Endodermal cell (in vitro differentiated cells): ENCODE results near the gene ZBTB1. TPM values are rescaled to one million over a fixed set of nuclear protein-coding genes. Genes with fewer than 3 reads are reported as not detected.
A peak's percentile ranks its signal among the peaks of the same experiment; 100 is the strongest.

Experiments used
- DNase-seq: peaks from one replicate; pipeline ENCODE4 v3.0.0-alpha.2; 2017
- H3K27ac ChIP-seq: 2 replicates; pipeline ENCODE4 v1.5.1; 2013; ENCODE audit warnings: mild to moderate bottlenecking, low read depth, low read length, moderate library complexity
- H3K27me3 ChIP-seq: 2 replicates; pipeline ENCODE4 v1.6.1; 2013; ENCODE audit warnings: mild to moderate bottlenecking, low read length, moderate library complexity; ENCODE audit not compliant: insufficient read depth, control insufficient read depth, poor library complexity, severe bottlenecking
- H3K36me3 ChIP-seq: 2 replicates; pipeline ENCODE4 v1.7.0; 2013; ENCODE audit warnings: mild to moderate bottlenecking, low read length, moderate library complexity; ENCODE audit not compliant: control insufficient read depth, insufficient read depth
- H3K4me1 ChIP-seq: one replicate; pipeline ENCODE4 v1.7.0; 2013; ENCODE audit warnings: low read length; ENCODE audit not compliant: control insufficient read depth, insufficient read depth
- H3K4me3 ChIP-seq: 2 replicates; pipeline ENCODE4 v1.5.1; 2013; ENCODE audit warnings: mild to moderate bottlenecking, low read length, moderate library complexity
- H3K9ac ChIP-seq: 2 replicates; pipeline ENCODE4 v1.6.1; 2013; ENCODE audit warnings: mild to moderate bottlenecking, low read length, moderate library complexity; ENCODE audit not compliant: poor library complexity, severe bottlenecking; ENCODE audit errors: extremely low read depth
- H3K9me3 ChIP-seq: 2 replicates; pipeline ENCODE4 v1.6.1; 2013; ENCODE audit warnings: mild to moderate bottlenecking, low read length, moderate library complexity; ENCODE audit not compliant: control insufficient read depth
- H3K27ac Mint-ChIP-seq: 2 replicates; pipeline ENCODE4 v1.8.0; 2020; ENCODE audit warnings: mixed read lengths
- H3K27me3 Mint-ChIP-seq: 2 replicates; pipeline ENCODE4 v1.8.0; 2021; ENCODE audit warnings: mild to moderate bottlenecking, mixed read lengths; ENCODE audit not compliant: insufficient read depth
- H3K36me3 Mint-ChIP-seq: 2 replicates; pipeline ENCODE4 v1.8.0; 2020; ENCODE audit warnings: low read depth, mixed read lengths
- H3K4me1 Mint-ChIP-seq: 2 replicates; pipeline ENCODE4 v1.8.0; 2020; ENCODE audit warnings: mixed read lengths
- H3K4me3 Mint-ChIP-seq: 2 replicates; pipeline ENCODE4 v1.8.0; 2020; ENCODE audit warnings: mild to moderate bottlenecking, moderate library complexity, mixed read lengths
- H3K9me3 Mint-ChIP-seq: 2 replicates; pipeline ENCODE4 v1.8.0; 2020; ENCODE audit warnings: mild to moderate bottlenecking, mixed read lengths
- CTCF ChIP-seq: fragments of 200-600 bp; sonication (generic); conservative IDR thresholded peaks from 2 replicates; pipeline ENCODE4 v1.5.0; 2021; ENCODE audit warnings: antibody characterized with exemption, mild to moderate bottlenecking
- WGBS, 2 experiments: methylation state at CpG; one replicate each; pipeline versions ENCODE4 v1.1.5 to v1.1.7; 2013; ENCODE audit warnings: missing lambda C conversion rate in 2 of 2, mixed read lengths in 1 of 2; ENCODE audit not compliant: insufficient coverage in 1 of 2, insufficient read length in 1 of 2; 5-methylcytosine and 5-hydroxymethylcytosine counted together
- total RNA-seq, 2 donors: library from RNA; stranded (reverse); fragmentation: NEBNext Ultra II Directional in 1 of 2; extraction: Animal tissue kit (Norgen Biotek cat#: 25700) in 1 of 2; gene quantifications; 2 replicates in 1 of 2; 3 replicates in 1 of 2; pipeline ENCODE4 v1.2.1, GENCODE V29; 2021

Gene ZBTB1
- total RNA-seq, 2 donors from 2014 or later = 31.0 to 32.4 TPM

GRCh38 chr14:64496764-64497163 lies 7.8 kb upstream of the ZBTB1 start:
- peaks cover 6% of the 10 kb centered on the region for H3K4me1 ChIP-seq
- H3K4me3 ChIP-seq = no peak overlapping the region
- H3K9me3 Mint-ChIP-seq = no peaks in the 10 kb centered on the region
- H3K27me3 ChIP-seq = no peaks in the 10 kb centered on the region
- no peak overlapping the region for H3K27ac ChIP-seq
- no peak overlapping the region for H3K9ac ChIP-seq
- TF ChIP-seq CTCF = no peak
- H3K4me1 Mint-ChIP-seq = peaks cover 11% of the 10 kb centered on the region
- H3K36me3 ChIP-seq = peaks cover 9% of the 10 kb centered on the region
- H3K27ac Mint-ChIP-seq = no peak overlapping the region
- peaks cover 22% of the 10 kb centered on the region for H3K36me3 Mint-ChIP-seq
- no peak overlapping the region for H3K4me3 Mint-ChIP-seq
- no peak for DNase-seq
- no peaks in the 10 kb centered on the region for H3K9me3 ChIP-seq
- no peaks in the 10 kb centered on the region for H3K27me3 Mint-ChIP-seq

- Histone ChIP-seq H3K4me1 (peaks cover 12% of the 10 kb centered on the region), H3K36me3 (peaks cover 4% of the 10 kb centered on the region), H3K9me3 (no peaks in the 10 kb centered on the region), H3K9ac (no peak overlapping the region), H3K27ac (no peak overlapping the region), H3K4me3 (no peak overlapping the region), H3K27me3 (no peaks in the 10 kb centered on the region)
- Mint-ChIP-seq H3K4me3 (no peak overlapping the region), H3K36me3 (peaks cover 22% of the 10 kb centered on the region), H3K27me3 (no peaks in the 10 kb centered on the region), H3K4me1 (peaks cover 23% of the 10 kb centered on the region), H3K27ac (no peak overlapping the region), H3K9me3 (no peaks in the 10 kb centered on the region)
- WGBS, 2 experiments = 100% methylated on average over 1 of the region's 1 CpG; no CpG with 5 or more reads in 1 of the 2 experiments
- no peak for DNase-seq
- no peak for TF ChIP-seq CTCF
Observed at GRCh38 chr14:64500088-64500487, 4.5 kb upstream of the ZBTB1 start.

GRCh38 chr14:64501411-64502171 lies 3.0 kb upstream of the ZBTB1 start:
- Mint-ChIP-seq H3K4me3 (peak overlapping the region; percentile 29), H3K27me3 (no peaks in the 10 kb centered on the region), H3K9me3 (no peaks in the 10 kb centered on the region), H3K36me3 (peaks cover 18% of the 10 kb centered on the region), H3K27ac (no peak overlapping the region), H3K4me1 (peaks cover 32% of the 10 kb centered on the region)
- peaks cover 3% of the 10 kb centered on the region for H3K36me3 ChIP-seq
- no peak for DNase-seq
- H3K27ac ChIP-seq = no peak overlapping the region
- peak; percentile 24 for TF ChIP-seq CTCF
- peak overlapping the region; percentile 93 for H3K4me3 ChIP-seq
- WGBS, 2 experiments = 78 to 88% methylated on average over 7 to 8 of the region's 8 CpGs
- H3K4me1 ChIP-seq = peaks cover 12% of the 10 kb centered on the region
- no peak overlapping the region for H3K9ac ChIP-seq
- H3K27me3 ChIP-seq = no peaks in the 10 kb centered on the region
- no peaks in the 10 kb centered on the region for H3K9me3 ChIP-seq
